ENCODE results near the gene GPC3. TPM values are rescaled to one million over a fixed set of nuclear protein-coding genes. Genes with fewer than 3 reads are reported as not detected.

GPC3 gene
- total and polyA plus RNA-seq, 2 of the 4 experiments (the other 2 are of a cell fraction), result not detected

- H2BK5ac ChIP-seq (ENCODE audit: low read depth, low read length, poor library complexity, severe bottlenecking), result no peak overlapping the region
- no peak overlapping the region for H4K91ac ChIP-seq (ENCODE audit: insufficient read depth, low read depth, low read length)
- ATAC-seq (ENCODE audit: low read depth) (no peak), DNase-seq (no peak)
- H4K20me1 ChIP-seq (ENCODE audit: insufficient read depth, low read length), result no peaks in the 10 kb centered on the region
- in situ Hi-C loops (cut with MboI; ENCODE audit: low sequenced_read_pairs) (no loop called here), intact Hi-C loops (cut with micrococcal nuclease) (loop anchor here (10.0 kb wide), 1 partner anchor 326 kb away; no protein-coding TSS in a partner anchor), dilution Hi-C loops (cut with HindIII; ENCODE audit: low sequenced_read_pairs, unreplicated experiment) (no loop called here)
- CTCF ChIA-PET, result interaction anchor here (0.7 kb wide), 1 partner anchor 229 kb away, joined by 3 read pairs; no protein-coding TSS in a partner anchor
- H2BK20ac ChIP-seq (ENCODE audit: low read depth, low read length), result no peak overlapping the region
- BruUV-seq (replicated peaks), result no TSS peak
- no peak for TF ChIP-seq RAD21 (IDR thresholded peaks at IDR 0.05; ENCODE audit: low read length)
- no peak for TF ChIP-seq MAFK (IDR thresholded peaks at IDR 0.05; ENCODE audit: low read depth, low read length)
- no peak for TF ChIP-seq FOS (IDR thresholded peaks at IDR 0.05; ENCODE audit: low read depth, low read length)
- no peak overlapping the region for H3K23ac ChIP-seq (ENCODE audit: low read depth, low read length)
- no peak overlapping the region for H3K18ac ChIP-seq (ENCODE audit: low read depth, low read length)
- H3K4ac ChIP-seq (ENCODE audit: low read depth, low read length), result no peak overlapping the region
- H3K9me3 ChIP-seq (ENCODE audit: control insufficient read depth, insufficient read depth, low read length), result no peaks in the 10 kb centered on the region
- POLR2A ChIA-PET (ENCODE audit: unreplicated experiment), result no interaction called here
- H3K4me2 ChIP-seq (ENCODE audit: low read depth, low read length), result no peak overlapping the region
- no peak overlapping the region for H2AK9ac ChIP-seq (replicated peaks; ENCODE audit: low read depth, low read length, poor library complexity)
- H3K4me1 ChIP-seq (ENCODE audit: control insufficient read depth, insufficient read depth, low read length), result no peaks in the 10 kb centered on the region
- H3K79me1 ChIP-seq (ENCODE audit: low read depth in 1 of 2, low read length in 2 of 2), result no peaks in the 10 kb centered on the region
- H3K56ac ChIP-seq (ENCODE audit: extremely low read depth, insufficient read depth, low read length), result no peak overlapping the region
- no peak overlapping the region for H4K8ac ChIP-seq (ENCODE audit: low read depth in 2 of 2, low read length in 2 of 2)
- H4K5ac ChIP-seq (ENCODE audit: low read depth, low read length), result no peak overlapping the region
- no peak overlapping the region for H2BK15ac ChIP-seq (ENCODE audit: low read depth, low read length)
- no peak overlapping the region for H2AFZ ChIP-seq (replicated peaks; ENCODE audit: low read length, poor library complexity)
- H3K14ac ChIP-seq (replicated peaks; ENCODE audit: low read depth, low read length), result no peak overlapping the region
- no peaks in the 10 kb centered on the region for H3K36me3 ChIP-seq (ENCODE audit: control insufficient read depth, insufficient read depth, low read length)
- H3K9ac ChIP-seq (ENCODE audit: low read depth, low read length), result no peak overlapping the region
- no peak overlapping the region for H3K4me3 ChIP-seq (ENCODE audit: insufficient read depth, low read depth, low read length)
- no CpG with 5 or more reads among the region's 2 CpGs for WGBS, 2 experiments (ENCODE audit: extremely low coverage in 2 of 2, insufficient read length in 1 of 2)
- H2BK120ac ChIP-seq (ENCODE audit: low read depth, low read length), result no peak overlapping the region
- H3K27ac ChIP-seq (ENCODE audit: insufficient read depth, low read length), result no peak overlapping the region
- H3K9me1 ChIP-seq (ENCODE audit: insufficient read depth, low read length), result no peaks in the 10 kb centered on the region
- no peak overlapping the region for H2AK5ac ChIP-seq (ENCODE audit: low read depth, low read length)
- no peaks in the 10 kb centered on the region for H3K27me3 ChIP-seq (ENCODE audit: control insufficient read depth, insufficient read depth, low read length)
These were observed 35.5 kb upstream of the GPC3 start for GRCh38 chrX:134020910-134021309.

Data from IMR-90 (cell line).